ENCODE data around the gene MYO18B. TPM values are rescaled to one million over a fixed set of nuclear protein-coding genes. Genes with fewer than 3 reads are reported as not detected.

MYO18B gene
- total and polyA plus RNA-seq, 2 of the 8 experiments (the other 6 are each of a cell fraction or from before 2014, with no cell fraction given), result 0.62 to 0.78 TPM

DNA sequence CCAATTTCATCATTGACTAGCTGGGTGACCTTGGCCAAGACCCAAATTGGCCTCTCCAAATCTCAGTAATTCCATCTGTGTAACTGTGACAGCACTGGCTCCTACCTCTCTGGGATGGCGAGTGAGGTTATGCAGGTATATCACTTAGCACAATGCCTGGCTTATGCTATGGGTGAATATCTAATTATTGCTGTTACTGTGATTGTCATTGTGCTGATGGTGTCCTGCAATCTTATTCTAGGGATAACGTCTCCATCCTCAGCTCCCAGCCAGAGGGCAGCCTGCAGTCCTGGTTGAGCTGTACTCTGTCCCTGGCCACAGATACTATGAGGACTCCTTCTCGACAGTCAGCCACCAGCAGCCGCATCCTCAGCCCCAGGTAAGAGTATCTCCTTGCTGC, 262.5 kb downstream of the MYO18B start (continued):
- no peak for TF ChIP-seq HDAC6 (IDR thresholded peaks at IDR 0.05; ENCODE audit: low read depth, low read length)
- TF ChIP-seq, protein P1, sequence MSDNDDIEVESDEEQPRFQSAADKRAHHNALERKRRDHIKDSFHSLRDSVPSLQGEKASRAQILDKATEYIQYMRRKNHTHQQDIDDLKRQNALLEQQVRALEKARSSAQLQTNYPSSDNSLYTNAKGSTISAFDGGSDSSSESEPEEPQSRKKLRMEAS (IDR thresholded peaks at IDR 0.05), result no peak
- TF ChIP-seq PHF8 (conservative IDR thresholded peaks at IDR 0.05; ENCODE audit: low read depth, low read length), result no peak
